OCI-LY1 (cell line): Measurements from ENCODE around the gene WWOX.

Experiments
- H2AFZ ChIP-seq: fragments of 200-600 bp; sonication (generic), shearing (Covaris generic); 2 replicates; pipeline ENCODE4 v1.6.0; 2014; ENCODE audit warnings: antibody characterized with exemption, mild to moderate bottlenecking, low read length
- H3F3A ChIP-seq: fragments of 200-600 bp; sonication (generic), shearing (Covaris generic); 2 replicates; pipeline ENCODE4 v1.6.0; 2014; ENCODE audit warnings: mild to moderate bottlenecking, antibody characterized with exemption, low read length, moderate library complexity; ENCODE audit not compliant: insufficient read depth
- H3K27ac ChIP-seq: fragments of 200-600 bp; sonication (generic); 2 replicates; pipeline ENCODE4 v1.5.1; 2014; ENCODE audit warnings: low read length, mixed run types, mild to moderate bottlenecking, low read depth; ENCODE audit not compliant: poor library complexity, severe bottlenecking
- H3K27me3 ChIP-seq: fragments of 200-600 bp; sonication (generic); 2 replicates; pipeline ENCODE4 v1.6.0; 2014; ENCODE audit warnings: antibody characterized with exemption, mild to moderate bottlenecking, low read length, moderate library complexity; ENCODE audit not compliant: insufficient read depth
- H3K36me3 ChIP-seq: fragments of 200-600 bp; sonication (generic); 2 replicates; pipeline ENCODE4 v1.6.1; 2014; ENCODE audit warnings: mild to moderate bottlenecking, antibody characterized with exemption, low read length, moderate library complexity, mixed read lengths; ENCODE audit not compliant: insufficient read depth
- H3K4me1 ChIP-seq: fragments of 200-600 bp; sonication (generic); 2 replicates; pipeline ENCODE4 v1.5.1; 2014; ENCODE audit warnings: mild to moderate bottlenecking, low read length, moderate library complexity; ENCODE audit not compliant: insufficient read depth, severe bottlenecking
- H3K4me2 ChIP-seq: fragments of 200-600 bp; sonication (generic), shearing (Covaris generic); 2 replicates; pipeline ENCODE4 v1.6.1; 2014; ENCODE audit warnings: low read length
- H3K4me3 ChIP-seq: fragments of 200-600 bp; sonication (generic); 2 replicates; pipeline ENCODE4 v1.5.1; 2014; ENCODE audit warnings: low read length, low read depth, mild to moderate bottlenecking, mixed read lengths; ENCODE audit not compliant: poor library complexity, severe bottlenecking
- H3K79me2 ChIP-seq: fragments of 200-600 bp; shearing (Covaris generic); 2 replicates; pipeline ENCODE4 v1.6.1; 2016; ENCODE audit warnings: mixed run types, low read length, mixed read lengths; ENCODE audit not compliant: insufficient read depth
- H3K9ac ChIP-seq: fragments of 200-600 bp; sonication (generic), shearing (Covaris generic); 2 replicates; pipeline ENCODE4 v1.6.1; 2014; ENCODE audit warnings: mild to moderate bottlenecking, low read length, mixed read lengths
- H3K9me2 ChIP-seq: fragments of 200-600 bp; sonication (generic), shearing (Covaris generic); 2 replicates; pipeline ENCODE4 v1.6.1; 2014; ENCODE audit warnings: low read depth, mild to moderate bottlenecking, low read length, mixed read lengths
- H3K9me3 ChIP-seq: fragments of 200-600 bp; shearing (Covaris generic); 2 replicates; pipeline ENCODE4 v1.6.1; 2014; ENCODE audit warnings: low read length, mixed read lengths
- H4K20me1 ChIP-seq: fragments of 200-600 bp; sonication (generic), shearing (Covaris generic); 2 replicates; pipeline ENCODE4 v1.6.0; 2016; ENCODE audit warnings: mild to moderate bottlenecking, low read length; ENCODE audit not compliant: insufficient read depth
- EZH2 ChIP-seq: fragments of 200-600 bp; sonication (generic), shearing (Covaris generic); IDR thresholded peaks from 2 replicates; pipeline ENCODE4 v1.8.0; 2017; ENCODE audit warnings: borderline replicate concordance, mixed run types, mild to moderate bottlenecking, antibody characterized with exemption, low read length, moderate library complexity, mixed read lengths
- TF ChIP-seq, protein P1 (sequence below): fragments of 200-600 bp; sonication (generic), shearing (Covaris generic); IDR thresholded peaks from 2 replicates; pipeline ENCODE4 v1.5.1; 2017; ENCODE audit warnings: mild to moderate bottlenecking, antibody characterized with exemption, low read length, moderate library complexity, mixed read lengths

The WWOX gene

DNA sequence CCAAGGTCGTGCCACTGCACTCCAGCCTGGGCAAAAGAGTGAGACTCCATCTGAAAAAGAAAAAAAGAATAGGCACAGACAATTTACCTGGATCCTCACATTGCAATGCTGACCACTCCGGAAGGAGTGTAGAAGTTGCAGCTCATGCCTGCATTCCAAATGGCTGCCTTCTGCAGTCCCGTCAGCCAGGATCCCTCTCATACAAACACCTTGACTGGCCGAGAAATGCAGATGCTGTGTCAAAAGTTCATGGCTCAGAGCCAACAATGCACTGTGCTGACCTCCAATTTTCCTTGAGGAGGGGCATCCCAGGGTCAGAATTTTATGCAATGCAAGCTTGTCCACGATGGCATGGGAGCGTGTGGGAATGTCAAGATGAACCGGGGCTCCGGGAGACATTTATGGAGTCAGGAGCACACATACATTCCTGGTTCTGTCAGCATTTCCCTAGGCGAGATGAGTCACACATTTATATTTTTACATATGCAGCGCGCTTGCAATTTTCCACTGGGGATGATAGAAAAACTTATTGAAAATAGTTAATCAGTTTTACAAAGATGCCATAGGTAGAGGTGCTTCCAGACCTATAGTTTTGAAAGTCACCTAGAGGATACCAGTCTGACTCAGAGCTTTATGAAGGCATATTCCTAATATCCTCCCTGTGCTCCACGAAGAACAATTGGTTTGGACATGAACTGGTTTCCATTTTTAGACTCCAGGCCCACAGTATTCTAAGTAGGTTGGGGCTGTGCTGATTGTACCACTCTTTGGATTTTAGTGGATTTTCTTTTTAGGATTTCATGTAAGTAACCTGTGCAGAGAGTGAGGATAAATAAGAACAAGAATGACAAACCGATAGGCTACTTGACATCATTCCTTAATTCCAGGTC, 886.5 kb downstream of the WWOX start:
- no peak for TF ChIP-seq EZH2
- TF ChIP-seq, protein P1, sequence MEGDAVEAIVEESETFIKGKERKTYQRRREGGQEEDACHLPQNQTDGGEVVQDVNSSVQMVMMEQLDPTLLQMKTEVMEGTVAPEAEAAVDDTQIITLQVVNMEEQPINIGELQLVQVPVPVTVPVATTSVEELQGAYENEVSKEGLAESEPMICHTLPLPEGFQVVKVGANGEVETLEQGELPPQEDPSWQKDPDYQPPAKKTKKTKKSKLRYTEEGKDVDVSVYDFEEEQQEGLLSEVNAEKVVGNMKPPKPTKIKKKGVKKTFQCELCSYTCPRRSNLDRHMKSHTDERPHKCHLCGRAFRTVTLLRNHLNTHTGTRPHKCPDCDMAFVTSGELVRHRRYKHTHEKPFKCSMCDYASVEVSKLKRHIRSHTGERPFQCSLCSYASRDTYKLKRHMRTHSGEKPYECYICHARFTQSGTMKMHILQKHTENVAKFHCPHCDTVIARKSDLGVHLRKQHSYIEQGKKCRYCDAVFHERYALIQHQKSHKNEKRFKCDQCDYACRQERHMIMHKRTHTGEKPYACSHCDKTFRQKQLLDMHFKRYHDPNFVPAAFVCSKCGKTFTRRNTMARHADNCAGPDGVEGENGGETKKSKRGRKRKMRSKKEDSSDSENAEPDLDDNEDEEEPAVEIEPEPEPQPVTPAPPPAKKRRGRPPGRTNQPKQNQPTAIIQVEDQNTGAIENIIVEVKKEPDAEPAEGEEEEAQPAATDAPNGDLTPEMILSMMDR: no peak
- H3K79me2 ChIP-seq: no peaks in the 10 kb centered on the region
- H3K4me2 ChIP-seq: no peak overlapping the region
- no peak overlapping the region for H3K4me3 ChIP-seq
- H4K20me1 ChIP-seq: no peaks in the 10 kb centered on the region
- no peaks in the 10 kb centered on the region for H3K27me3 ChIP-seq
- no peaks in the 10 kb centered on the region for H3K36me3 ChIP-seq
- no peak overlapping the region for H3K27ac ChIP-seq
- no peaks in the 10 kb centered on the region for H3K9me2 ChIP-seq
- no peaks in the 10 kb centered on the region for H3K9me3 ChIP-seq
- no peaks in the 10 kb centered on the region for H3K4me1 ChIP-seq
- H2AFZ ChIP-seq: no peak overlapping the region
- no peak overlapping the region for H3K9ac ChIP-seq
- no peaks in the 10 kb centered on the region for H3F3A ChIP-seq

DNA sequence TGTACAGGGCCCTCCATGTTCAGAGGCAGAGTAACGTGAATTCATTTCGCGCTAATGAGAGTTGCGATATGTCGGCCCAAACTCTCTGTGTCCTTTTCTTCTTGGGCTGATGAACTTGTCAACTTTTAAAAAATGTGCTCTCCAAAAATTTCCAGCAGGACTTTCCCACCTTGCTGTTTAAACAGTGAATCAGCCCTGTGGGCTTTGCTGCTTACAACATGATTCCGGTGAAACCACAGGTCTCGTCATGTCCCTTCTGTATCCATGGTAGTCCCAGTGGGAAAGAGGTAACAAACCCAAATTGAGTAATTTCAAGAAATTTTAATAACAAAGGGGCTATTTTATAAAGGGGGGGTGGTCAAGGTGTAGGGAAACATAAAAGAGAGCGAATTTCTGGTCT, 888.2 kb downstream of the WWOX start:
- Histone ChIP-seq H3K79me2 (no peaks in the 10 kb centered on the region), H2AFZ (no peak overlapping the region), H3K36me3 (no peaks in the 10 kb centered on the region), H3K4me3 (no peak overlapping the region), H3K27ac (no peak overlapping the region), H3K9me2 (no peaks in the 10 kb centered on the region), H3K9me3 (no peaks in the 10 kb centered on the region), H4K20me1 (no peaks in the 10 kb centered on the region), H3K4me2 (no peak overlapping the region), H3K9ac (no peak overlapping the region), H3K27me3 (no peaks in the 10 kb centered on the region), H3F3A (no peaks in the 10 kb centered on the region), H3K4me1 (no peaks in the 10 kb centered on the region)
- TF ChIP-seq, protein P1: no peak
- TF ChIP-seq EZH2: no peak

DNA sequence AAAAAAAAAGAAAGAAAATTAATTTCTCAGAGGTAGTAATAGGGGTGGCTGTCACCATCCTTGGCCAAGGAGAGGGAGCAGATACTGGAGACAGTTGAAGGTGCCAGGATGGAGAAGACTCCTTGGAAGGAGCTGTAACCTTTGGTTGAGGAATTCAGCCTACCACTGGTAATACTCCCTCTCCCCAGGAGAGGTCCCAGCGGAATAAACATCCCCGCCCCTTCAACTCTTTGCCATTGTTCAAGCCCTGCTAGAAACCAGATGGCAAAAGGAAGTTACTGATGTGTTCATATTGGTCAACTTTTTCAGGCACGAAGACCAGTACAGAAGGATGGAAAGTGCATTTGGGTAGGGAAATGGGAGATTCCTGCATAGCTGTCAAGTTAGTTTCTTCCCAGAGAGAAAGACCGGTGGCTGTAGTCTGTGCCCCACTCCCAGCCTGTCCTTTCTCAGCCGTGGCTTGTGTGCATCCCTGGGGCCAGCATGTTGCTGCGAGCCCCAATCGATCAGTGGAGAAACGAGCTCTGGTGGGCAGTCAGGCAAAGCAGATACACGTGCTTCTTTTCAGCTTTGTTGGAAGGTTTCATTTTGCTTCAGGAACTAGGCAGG, 889.0 kb downstream of the WWOX start:
- Histone ChIP-seq H2AFZ (no peak overlapping the region), H3K9me2 (no peaks in the 10 kb centered on the region), H3K9me3 (no peaks in the 10 kb centered on the region), H3K4me2 (no peak overlapping the region), H3K79me2 (no peaks in the 10 kb centered on the region), H3K36me3 (no peaks in the 10 kb centered on the region), H3K4me1 (no peaks in the 10 kb centered on the region), H3F3A (no peaks in the 10 kb centered on the region), H3K27me3 (no peaks in the 10 kb centered on the region), H3K27ac (no peak overlapping the region), H3K9ac (no peak overlapping the region), H3K4me3 (no peak overlapping the region), H4K20me1 (no peaks in the 10 kb centered on the region)
- no peak for TF ChIP-seq EZH2
- TF ChIP-seq, protein P1: no peak
